ENCODE results near the gene RTF2. TPM values are rescaled to one million over a fixed set of nuclear protein-coding genes. Genes with fewer than 3 reads are reported as not detected.

Gene RTF2
- total and polyA plus RNA-seq, 2 of the 4 experiments (the other 2 are of a cell fraction): 102 to 109 TPM

GRCh38 chr20:56443654-56444540 lies 24.5 kb upstream of the RTF2 start:
- peak overlapping the region; percentile 99 for H4K91ac ChIP-seq (ENCODE audit: insufficient read depth, low read depth, low read length)
- in situ Hi-C loops (cut with MboI; ENCODE audit: low sequenced_read_pairs) (no loop called here), intact Hi-C loops (cut with micrococcal nuclease) (no loop called here), dilution Hi-C loops (cut with HindIII; ENCODE audit: low sequenced_read_pairs, unreplicated experiment) (no loop called here)
- H2BK120ac ChIP-seq (ENCODE audit: low read depth, low read length): peak overlapping the region; percentile 99
- peak overlapping the region; percentile 47 for H3K4me2 ChIP-seq (ENCODE audit: low read depth, low read length)
- peak overlapping the region; percentile 90; the same call in 2 of the 3 replicates for H2BK15ac ChIP-seq (ENCODE audit: low read depth, low read length)
- peak; percentile 90 for DNase-seq
- ChIA-PET CTCF (no interaction called here), POLR2A (ENCODE audit: unreplicated experiment) (interaction anchor here (0.6 kb wide), 1 partner anchor 50 kb away, joined by 3 read pairs; no protein-coding TSS in a partner anchor)
- H3K4me3 ChIP-seq (ENCODE audit: insufficient read depth, low read depth, low read length): no peak overlapping the region
- BruUV-seq (replicated peaks): no TSS peak
- H2AK9ac ChIP-seq (replicated peaks; ENCODE audit: low read depth, low read length, poor library complexity): peak overlapping the region; percentile 83
- H3K27me3 ChIP-seq (ENCODE audit: control insufficient read depth, insufficient read depth, low read length): no peaks in the 10 kb centered on the region
- H4K20me1 ChIP-seq (ENCODE audit: insufficient read depth, low read length): no peaks in the 10 kb centered on the region
- H3K27ac ChIP-seq (ENCODE audit: insufficient read depth, low read length): peak overlapping the region; percentile 86
- peak overlapping the region; percentile 98 for H3K23ac ChIP-seq (ENCODE audit: low read depth, low read length)
- peak overlapping the region; percentile 75 for H3K56ac ChIP-seq (ENCODE audit: extremely low read depth, insufficient read depth, low read length)
- H2BK20ac ChIP-seq (ENCODE audit: low read depth, low read length): peak overlapping the region; percentile 97
- H3K4ac ChIP-seq (ENCODE audit: low read depth, low read length): peak overlapping the region; percentile 98
- peaks cover 8 to 36% of the 10 kb centered on the region in 2 experiments; a peak in 3 of 4 replicates for H3K79me1 ChIP-seq (ENCODE audit: low read depth in 1 of 2, low read length in 2 of 2)
- H3K4me1 ChIP-seq (ENCODE audit: control insufficient read depth, insufficient read depth, low read length): peaks cover 25% of the 10 kb centered on the region
- peak overlapping the region; percentile 86 for H2BK5ac ChIP-seq (ENCODE audit: low read depth, low read length, poor library complexity, severe bottlenecking)
- peak overlapping the region; percentile 96 for H2AK5ac ChIP-seq (ENCODE audit: low read depth, low read length)
- H3K14ac ChIP-seq (replicated peaks; ENCODE audit: low read depth, low read length): peak overlapping the region; percentile 98
- peak; percentile 9 for ATAC-seq (ENCODE audit: low read depth)
- H3K9me3 ChIP-seq (ENCODE audit: control insufficient read depth, insufficient read depth, low read length): no peaks in the 10 kb centered on the region
- H3K36me3 ChIP-seq (ENCODE audit: control insufficient read depth, insufficient read depth, low read length): peaks cover 11% of the 10 kb centered on the region; the same call in 1 of the 2 replicates
- peak overlapping the region; percentile 84 for H4K5ac ChIP-seq (ENCODE audit: low read depth, low read length)
- H3K18ac ChIP-seq (ENCODE audit: low read depth, low read length): peak overlapping the region; percentile 89
- H2AFZ ChIP-seq (replicated peaks; ENCODE audit: low read length, poor library complexity): peak overlapping the region; percentile 74
- WGBS, 2 experiments (ENCODE audit: extremely low coverage in 2 of 2, insufficient read length in 1 of 2): 13% methylated on average over 10 of the region's 27 CpGs; no CpG with 5 or more reads in 1 of the 2 experiments
- H3K9me1 ChIP-seq (ENCODE audit: insufficient read depth, low read length): peaks cover 19% of the 10 kb centered on the region
- H4K8ac ChIP-seq (ENCODE audit: low read depth in 2 of 2, low read length in 2 of 2): peak overlapping the region; percentile 90 to 98
- peak overlapping the region; percentile 8 for H3K9ac ChIP-seq (ENCODE audit: low read depth, low read length)
- TF ChIP-seq, protein P1, sequence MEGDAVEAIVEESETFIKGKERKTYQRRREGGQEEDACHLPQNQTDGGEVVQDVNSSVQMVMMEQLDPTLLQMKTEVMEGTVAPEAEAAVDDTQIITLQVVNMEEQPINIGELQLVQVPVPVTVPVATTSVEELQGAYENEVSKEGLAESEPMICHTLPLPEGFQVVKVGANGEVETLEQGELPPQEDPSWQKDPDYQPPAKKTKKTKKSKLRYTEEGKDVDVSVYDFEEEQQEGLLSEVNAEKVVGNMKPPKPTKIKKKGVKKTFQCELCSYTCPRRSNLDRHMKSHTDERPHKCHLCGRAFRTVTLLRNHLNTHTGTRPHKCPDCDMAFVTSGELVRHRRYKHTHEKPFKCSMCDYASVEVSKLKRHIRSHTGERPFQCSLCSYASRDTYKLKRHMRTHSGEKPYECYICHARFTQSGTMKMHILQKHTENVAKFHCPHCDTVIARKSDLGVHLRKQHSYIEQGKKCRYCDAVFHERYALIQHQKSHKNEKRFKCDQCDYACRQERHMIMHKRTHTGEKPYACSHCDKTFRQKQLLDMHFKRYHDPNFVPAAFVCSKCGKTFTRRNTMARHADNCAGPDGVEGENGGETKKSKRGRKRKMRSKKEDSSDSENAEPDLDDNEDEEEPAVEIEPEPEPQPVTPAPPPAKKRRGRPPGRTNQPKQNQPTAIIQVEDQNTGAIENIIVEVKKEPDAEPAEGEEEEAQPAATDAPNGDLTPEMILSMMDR (conservative IDR thresholded peaks at IDR 0.05; ENCODE audit: low read depth, low read length): no peak
- TF ChIP-seq FOS (IDR thresholded peaks at IDR 0.05; ENCODE audit: low read depth, low read length) (peak; percentile 66), RFX5 (IDR thresholded peaks at IDR 0.05; ENCODE audit: low read depth, low read length) (no peak), MAZ (IDR thresholded peaks at IDR 0.05; ENCODE audit: borderline replicate concordance, low read depth, low read length) (no peak), POLR2A (IDR thresholded peaks at IDR 0.05; ENCODE audit: low read depth, low read length) (no peak), RAD21 (IDR thresholded peaks at IDR 0.05; ENCODE audit: low read length) (peak; percentile 14), CEBPB (IDR thresholded peaks at IDR 0.05; ENCODE audit: low read depth, low read length) (0 out of 2 replicates have a peak, but pooled peaks have one; percentile 4), SMC3 (IDR thresholded peaks at IDR 0.05; ENCODE audit: low read depth, low read length) (no peak), NFE2L2 (IDR thresholded peaks at IDR 0.05; ENCODE audit: low read depth, low read length) (no peak), USF2 (IDR thresholded peaks at IDR 0.05; ENCODE audit: low read depth, low read length) (0 out of 2 replicates have a peak, but pooled peaks have one; percentile 2), MXI1 (IDR thresholded peaks at IDR 0.05; ENCODE audit: borderline replicate concordance, low read depth, low read length) (no peak), BHLHE40 (IDR thresholded peaks at IDR 0.05; ENCODE audit: low read depth, low read length) (no peak), CHD1 (IDR thresholded peaks at IDR 0.05; ENCODE audit: low read depth, low read length) (0 out of 2 replicates have a peak, but pooled peaks have one; percentile 45), MAFK (IDR thresholded peaks at IDR 0.05; ENCODE audit: low read depth, low read length) (no peak)
